Renal cortical epithelial cell (primary cell): Measurements from ENCODE around the gene FANCG. TPM values are rescaled to one million over a fixed set of nuclear protein-coding genes. Genes with fewer than 3 reads are reported as not detected.

Source experiments
- DNase-seq: peaks from one replicate; pipeline ENCODE4 v3.0.0-alpha.2; 2011; ENCODE audit warnings: low read depth
- total RNA-seq: library from RNA; depleted of rRNA; stranded (reverse); fragments of >200 nt; gene quantifications from 2 replicates; pipeline ENCODE4 v1.2.3, GENCODE V29; 2014

FANCG gene
- total RNA-seq: 6.7 and 13.0 TPM in 2 replicates

- peak; percentile 85 for DNase-seq
These were observed at the start of gene FANCG for GRCh38 chr9:35079426-35080341. Gene FANCG, minus strand, starts transcription at chr9:35079942. Its CDS starts 418 bp downstream, at chr9:35079524.

GRCh38 chr9:35116898-35117551, 37.3 kb upstream of the FANCG start:
- DNase-seq: peak; percentile 82

GRCh38 chr9:35116539-35116897, 36.8 kb upstream of the FANCG start:
- no peak for DNase-seq

GRCh38 chr9:35115680-35116538, 36.2 kb upstream of the FANCG start, which contains the start of gene ATOSB:
Gene ATOSB, minus strand, starts transcription at chr9:35115862. Its CDS starts 7,588 bp downstream, at chr9:35108274.
- DNase-seq: peak; percentile 90

GRCh38 chr9:35114840-35115628, 35.3 kb upstream of the FANCG start:
- DNase-seq: peak; percentile 40

- peak; percentile 87 for DNase-seq
These were observed 34.5 kb upstream of the FANCG start for GRCh38 chr9:35114113-35114839.

GRCh38 chr9:35112257-35113020, 32.7 kb upstream of the FANCG start:
- DNase-seq: peak; percentile 47

- DNase-seq: peak; percentile 96
These were observed 31.5 kb upstream of the FANCG start for GRCh38 chr9:35111001-35111933.

GRCh38 chr9:35110327-35110761, 30.6 kb upstream of the FANCG start:
- DNase-seq: peak; percentile 86

- DNase-seq: no peak
These were observed 29.3 kb upstream of the FANCG start for GRCh38 chr9:35108946-35109575.

GRCh38 chr9:35108461-35108860, 28.7 kb upstream of the FANCG start:
- DNase-seq: no peak

- DNase-seq: no peak
These were observed 27.9 kb upstream of the FANCG start for GRCh38 chr9:35107297-35108290.

GRCh38 chr9:35106343-35106730, 26.6 kb upstream of the FANCG start:
- DNase-seq: no peak

- DNase-seq: no peak
These were observed 26.0 kb upstream of the FANCG start for GRCh38 chr9:35105571-35106342.

- DNase-seq: no peak
These were observed 25.4 kb upstream of the FANCG start for GRCh38 chr9:35105126-35105525.

GRCh38 chr9:35104586-35104985, 24.8 kb upstream of the FANCG start:
- no peak for DNase-seq
